ENCODE results near the gene ERC2.

ERC2 gene

GRCh38 chr3:56061279-56061626 is 407.0 kb downstream of the ERC2 start:
- H3K9me3 ChIP-seq (ENCODE audit: control insufficient read depth, low read length) = no peaks in the 10 kb centered on the region
- H3K4me3 ChIP-seq (ENCODE audit: extremely low read depth, insufficient read depth, low read length, poor library complexity, severe bottlenecking) = no peak overlapping the region
- H3K27ac ChIP-seq (ENCODE audit: low read depth, low read length, severe bottlenecking) = no peak overlapping the region
- 88 to 100% methylated on average over 1 of the region's 2 CpGs for WGBS, 2 experiments (ENCODE audit: insufficient coverage in 2 of 2)
- no peaks in the 10 kb centered on the region for H3K36me3 ChIP-seq (ENCODE audit: control insufficient read depth, insufficient read depth, low read length)
- no peaks in the 10 kb centered on the region for H3K4me1 ChIP-seq (ENCODE audit: control insufficient read depth, insufficient read depth, low read length, poor library complexity, severe bottlenecking)

- H3K27ac ChIP-seq (ENCODE audit: low read depth, low read length, severe bottlenecking) = no peak overlapping the region
- no peaks in the 10 kb centered on the region for H3K9me3 ChIP-seq (ENCODE audit: control insufficient read depth, low read length)
- no peaks in the 10 kb centered on the region for H3K4me1 ChIP-seq (ENCODE audit: control insufficient read depth, insufficient read depth, low read length, poor library complexity, severe bottlenecking)
- no peaks in the 10 kb centered on the region for H3K36me3 ChIP-seq (ENCODE audit: control insufficient read depth, insufficient read depth, low read length)
- WGBS, 2 experiments (ENCODE audit: insufficient coverage in 2 of 2) = 91 to 93% methylated on average over 6 of the region's 6 CpGs
- H3K4me3 ChIP-seq (ENCODE audit: extremely low read depth, insufficient read depth, low read length, poor library complexity, severe bottlenecking) = no peak overlapping the region
Measured at GRCh38 chr3:56060521-56061278, 407.6 kb downstream of the ERC2 start.

GRCh38 chr3:56059731-56060130 is 408.5 kb downstream of the ERC2 start:
- H3K27ac ChIP-seq (ENCODE audit: low read depth, low read length, severe bottlenecking) = no peak overlapping the region

GRCh38 chr3:56055951-56056350 is 412.3 kb downstream of the ERC2 start:
- H3K4me3 ChIP-seq (ENCODE audit: extremely low read depth, insufficient read depth, low read length, poor library complexity, severe bottlenecking) = no peak overlapping the region
- no peaks in the 10 kb centered on the region for H3K9me3 ChIP-seq (ENCODE audit: control insufficient read depth, low read length)
- H3K36me3 ChIP-seq (ENCODE audit: control insufficient read depth, insufficient read depth, low read length) = no peaks in the 10 kb centered on the region
- no peak overlapping the region for H3K27ac ChIP-seq (ENCODE audit: low read depth, low read length, severe bottlenecking)
- no peaks in the 10 kb centered on the region for H3K4me1 ChIP-seq (ENCODE audit: control insufficient read depth, insufficient read depth, low read length, poor library complexity, severe bottlenecking)

More at GRCh38 chr3:56059731-56060130, 408.5 kb downstream of the ERC2 start:
- WGBS, 2 experiments (ENCODE audit: insufficient coverage in 2 of 2) = 60 to 100% methylated on average over 1 of the region's 1 CpG
- Histone ChIP-seq H3K4me1 (ENCODE audit: control insufficient read depth, insufficient read depth, low read length, poor library complexity, severe bottlenecking) (no peaks in the 10 kb centered on the region), H3K36me3 (ENCODE audit: control insufficient read depth, insufficient read depth, low read length) (no peaks in the 10 kb centered on the region), H3K4me3 (ENCODE audit: extremely low read depth, insufficient read depth, low read length, poor library complexity, severe bottlenecking) (no peak overlapping the region), H3K9me3 (ENCODE audit: control insufficient read depth, low read length) (no peaks in the 10 kb centered on the region)

- no peaks in the 10 kb centered on the region for H3K4me1 ChIP-seq (ENCODE audit: control insufficient read depth, insufficient read depth, low read length, poor library complexity, severe bottlenecking)
- H3K36me3 ChIP-seq (ENCODE audit: control insufficient read depth, insufficient read depth, low read length) = no peaks in the 10 kb centered on the region
- no peak overlapping the region for H3K4me3 ChIP-seq (ENCODE audit: extremely low read depth, insufficient read depth, low read length, poor library complexity, severe bottlenecking)
- no peak overlapping the region for H3K27ac ChIP-seq (ENCODE audit: low read depth, low read length, severe bottlenecking)
- H3K9me3 ChIP-seq (ENCODE audit: control insufficient read depth, low read length) = no peaks in the 10 kb centered on the region
- WGBS, 2 experiments (ENCODE audit: insufficient coverage in 2 of 2) = 66 to 81% methylated on average over 3 to 4 of the region's 4 CpGs
Measured at GRCh38 chr3:56055546-56055945, 412.7 kb downstream of the ERC2 start.

- H3K4me3 ChIP-seq (ENCODE audit: extremely low read depth, insufficient read depth, low read length, poor library complexity, severe bottlenecking) = no peak overlapping the region
- H3K36me3 ChIP-seq (ENCODE audit: control insufficient read depth, insufficient read depth, low read length) = no peaks in the 10 kb centered on the region
- H3K9me3 ChIP-seq (ENCODE audit: control insufficient read depth, low read length) = no peaks in the 10 kb centered on the region
- 83 to 87% methylated on average over 10 of the region's 10 CpGs for whole genome bisulfite sequencing, 2 experiments (ENCODE audit: insufficient coverage in 2 of 2)
- H3K4me1 ChIP-seq (ENCODE audit: control insufficient read depth, insufficient read depth, low read length, poor library complexity, severe bottlenecking) = no peaks in the 10 kb centered on the region
- no peak overlapping the region for H3K27ac ChIP-seq (ENCODE audit: low read depth, low read length, severe bottlenecking)
Measured at GRCh38 chr3:56054844-56055243, 413.4 kb downstream of the ERC2 start.

- H3K4me3 ChIP-seq (ENCODE audit: extremely low read depth, insufficient read depth, low read length, poor library complexity, severe bottlenecking) = no peak overlapping the region
- no peaks in the 10 kb centered on the region for H3K36me3 ChIP-seq (ENCODE audit: control insufficient read depth, insufficient read depth, low read length)
- 63 to 88% methylated on average over 1 to 2 of the region's 3 CpGs for WGBS, 2 experiments (ENCODE audit: insufficient coverage in 2 of 2)
- no peaks in the 10 kb centered on the region for H3K4me1 ChIP-seq (ENCODE audit: control insufficient read depth, insufficient read depth, low read length, poor library complexity, severe bottlenecking)
- no peak overlapping the region for H3K27ac ChIP-seq (ENCODE audit: low read depth, low read length, severe bottlenecking)
- no peaks in the 10 kb centered on the region for H3K9me3 ChIP-seq (ENCODE audit: control insufficient read depth, low read length)
Measured at GRCh38 chr3:56053727-56054126, 414.5 kb downstream of the ERC2 start.

- Histone ChIP-seq H3K27ac (ENCODE audit: low read depth, low read length, severe bottlenecking) (no peak overlapping the region), H3K9me3 (ENCODE audit: control insufficient read depth, low read length) (no peaks in the 10 kb centered on the region), H3K36me3 (ENCODE audit: control insufficient read depth, insufficient read depth, low read length) (no peaks in the 10 kb centered on the region), H3K4me1 (ENCODE audit: control insufficient read depth, insufficient read depth, low read length, poor library complexity, severe bottlenecking) (no peaks in the 10 kb centered on the region), H3K4me3 (ENCODE audit: extremely low read depth, insufficient read depth, low read length, poor library complexity, severe bottlenecking) (no peak overlapping the region)
- WGBS, 2 experiments (ENCODE audit: insufficient coverage in 2 of 2) = 77 to 100% methylated on average over 1 to 4 of the region's 4 CpGs
Measured at GRCh38 chr3:56052188-56052587, 416.1 kb downstream of the ERC2 start.

- Histone ChIP-seq H3K27ac (ENCODE audit: low read depth, low read length, severe bottlenecking) (no peak overlapping the region), H3K9me3 (ENCODE audit: control insufficient read depth, low read length) (no peaks in the 10 kb centered on the region), H3K4me3 (ENCODE audit: extremely low read depth, insufficient read depth, low read length, poor library complexity, severe bottlenecking) (no peak overlapping the region), H3K4me1 (ENCODE audit: control insufficient read depth, insufficient read depth, low read length, poor library complexity, severe bottlenecking) (no peaks in the 10 kb centered on the region), H3K36me3 (ENCODE audit: control insufficient read depth, insufficient read depth, low read length) (no peaks in the 10 kb centered on the region)
Measured at GRCh38 chr3:56051052-56051451, 417.2 kb downstream of the ERC2 start.

- H3K9me3 ChIP-seq (ENCODE audit: control insufficient read depth, low read length) = no peaks in the 10 kb centered on the region
- WGBS, 2 experiments (ENCODE audit: insufficient coverage in 2 of 2) = 85 to 92% methylated on average over 2 to 3 of the region's 4 CpGs
- H3K4me1 ChIP-seq (ENCODE audit: control insufficient read depth, insufficient read depth, low read length, poor library complexity, severe bottlenecking) = no peaks in the 10 kb centered on the region
- H3K27ac ChIP-seq (ENCODE audit: low read depth, low read length, severe bottlenecking) = no peak overlapping the region
- H3K36me3 ChIP-seq (ENCODE audit: control insufficient read depth, insufficient read depth, low read length) = no peaks in the 10 kb centered on the region
- no peak overlapping the region for H3K4me3 ChIP-seq (ENCODE audit: extremely low read depth, insufficient read depth, low read length, poor library complexity, severe bottlenecking)
Measured at GRCh38 chr3:56048946-56049345, 419.3 kb downstream of the ERC2 start.

GRCh38 chr3:56048331-56048730 is 419.9 kb downstream of the ERC2 start:
- Histone ChIP-seq H3K4me1 (ENCODE audit: control insufficient read depth, insufficient read depth, low read length, poor library complexity, severe bottlenecking) (no peaks in the 10 kb centered on the region), H3K27ac (ENCODE audit: low read depth, low read length, severe bottlenecking) (no peak overlapping the region), H3K36me3 (ENCODE audit: control insufficient read depth, insufficient read depth, low read length) (no peaks in the 10 kb centered on the region), H3K9me3 (ENCODE audit: control insufficient read depth, low read length) (no peaks in the 10 kb centered on the region), H3K4me3 (ENCODE audit: extremely low read depth, insufficient read depth, low read length, poor library complexity, severe bottlenecking) (no peak overlapping the region)
- 80% methylated on average over 1 of the region's 1 CpG; no CpG with 5 or more reads in 1 of the 2 experiments for WGBS, 2 experiments (ENCODE audit: insufficient coverage in 2 of 2)
